MCF 10A (cell line): ENCODE data around the gene PTPRM. TPM values are rescaled to one million over a fixed set of nuclear protein-coding genes. Genes with fewer than 3 reads are reported as not detected.

Source experiments
- BruUV-seq: library from RNA; stranded (reverse); fragments of 400-500 nt; replicated peaks from 2 replicates; lab custom pipeline; 2021; lab: Mats Ljungman, UMichigan
- CTCF ChIA-PET: fragments of 300-600 bp; sonication (Branson Sonifier 250); formaldehyde crosslinking; extraction: SDS; loops from one replicate; lab custom pipeline; 2021; ENCODE audit warnings: antibody characterized with exemption, inconsistent platforms; lab: Yijun Ruan, JAX
- POLR2A ChIA-PET: fragments of 300-600, 350-650 bp; sonication (Branson Sonifier 250); formaldehyde crosslinking; extraction: SDS; loops from one replicate; lab custom pipeline; 2020; ENCODE audit warnings: antibody characterized with exemption, inconsistent platforms; lab: Yijun Ruan, JAX
- DNase-seq: peaks from one replicate; pipeline ENCODE4 v3.0.0-alpha.2; 2018; ENCODE audit not compliant: unreplicated experiment
- H3K27ac Mint-ChIP-seq: one replicate; pipeline ENCODE4 v1.8.0; 2022; ENCODE audit warnings: mild to moderate bottlenecking, low read depth, mixed read lengths; ENCODE audit not compliant: unreplicated experiment
- H3K27me3 Mint-ChIP-seq: one replicate; pipeline ENCODE4 v1.8.0; 2022; ENCODE audit warnings: mixed read lengths; ENCODE audit not compliant: insufficient read depth, unreplicated experiment
- H3K36me3 Mint-ChIP-seq: one replicate; pipeline ENCODE4 v1.8.0; 2022; ENCODE audit warnings: mild to moderate bottlenecking, moderate library complexity, mixed read lengths; ENCODE audit not compliant: insufficient read depth, unreplicated experiment
- H3K4me1 Mint-ChIP-seq: one replicate; pipeline ENCODE4 v1.8.0; 2022; ENCODE audit warnings: mixed read lengths; ENCODE audit not compliant: insufficient read depth, unreplicated experiment
- H3K4me3 Mint-ChIP-seq: one replicate; pipeline ENCODE4 v1.8.0; 2022; ENCODE audit warnings: mild to moderate bottlenecking, moderate library complexity, mixed read lengths; ENCODE audit not compliant: unreplicated experiment
- H3K9me3 Mint-ChIP-seq: one replicate; pipeline ENCODE4 v1.8.0; 2022; ENCODE audit warnings: mixed read lengths; ENCODE audit not compliant: unreplicated experiment
- intact Hi-C: fragments of 100-400 bp; cut with micrococcal nuclease; formaldehyde crosslinking; loops from 2 replicates; pipeline ENCODE4 v1.14.1; 2022
- total RNA-seq: library from RNA; stranded (reverse); gene quantifications from 2 replicates; pipeline ENCODE4 v1.2.3, GENCODE V29; 2022
- TF ChIP-seq, protein P1 (sequence below): fragments of 200-600 bp; IDR thresholded peaks from one replicate; pipeline ENCODE4 v1.8.0; 2022; ENCODE audit warnings: antibody characterized with exemption, mild to moderate bottlenecking; ENCODE audit not compliant: unreplicated experiment

PTPRM gene
- total RNA-seq, 1 experiment from 2014 or later, result 82.8 TPM

DNA sequence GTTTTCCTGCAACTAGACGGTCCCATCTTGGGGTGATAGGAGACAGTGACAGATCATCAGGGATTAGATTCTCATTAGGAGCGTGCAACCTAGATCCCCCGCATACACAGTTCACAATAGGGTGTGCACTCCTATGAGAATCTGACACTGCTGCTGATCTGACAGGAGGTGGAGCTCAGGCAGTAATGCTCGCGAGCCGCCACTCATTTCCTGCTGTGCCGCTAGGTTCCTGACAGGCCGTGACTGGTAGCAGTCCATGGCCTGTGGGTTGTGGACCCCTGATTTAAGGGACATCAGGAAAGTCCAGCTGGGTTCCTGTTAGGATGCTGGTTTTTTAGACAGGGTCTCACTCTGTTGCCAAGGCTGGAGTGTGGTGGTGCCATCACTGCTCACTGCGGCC, 48.7 kb downstream of the PTPRM start:
- DNase-seq, result no peak
- ChIA-PET CTCF (no interaction called here), POLR2A (no interaction called here)
- intact Hi-C loops, result no loop called here
- Mint-ChIP-seq H3K27me3 (no peaks in the 10 kb centered on the region), H3K9me3 (no peaks in the 10 kb centered on the region), H3K4me1 (peaks cover 32% of the 10 kb centered on the region), H3K27ac (no peak overlapping the region), H3K4me3 (no peak overlapping the region), H3K36me3 (no peaks in the 10 kb centered on the region)
- TF ChIP-seq, protein P1, sequence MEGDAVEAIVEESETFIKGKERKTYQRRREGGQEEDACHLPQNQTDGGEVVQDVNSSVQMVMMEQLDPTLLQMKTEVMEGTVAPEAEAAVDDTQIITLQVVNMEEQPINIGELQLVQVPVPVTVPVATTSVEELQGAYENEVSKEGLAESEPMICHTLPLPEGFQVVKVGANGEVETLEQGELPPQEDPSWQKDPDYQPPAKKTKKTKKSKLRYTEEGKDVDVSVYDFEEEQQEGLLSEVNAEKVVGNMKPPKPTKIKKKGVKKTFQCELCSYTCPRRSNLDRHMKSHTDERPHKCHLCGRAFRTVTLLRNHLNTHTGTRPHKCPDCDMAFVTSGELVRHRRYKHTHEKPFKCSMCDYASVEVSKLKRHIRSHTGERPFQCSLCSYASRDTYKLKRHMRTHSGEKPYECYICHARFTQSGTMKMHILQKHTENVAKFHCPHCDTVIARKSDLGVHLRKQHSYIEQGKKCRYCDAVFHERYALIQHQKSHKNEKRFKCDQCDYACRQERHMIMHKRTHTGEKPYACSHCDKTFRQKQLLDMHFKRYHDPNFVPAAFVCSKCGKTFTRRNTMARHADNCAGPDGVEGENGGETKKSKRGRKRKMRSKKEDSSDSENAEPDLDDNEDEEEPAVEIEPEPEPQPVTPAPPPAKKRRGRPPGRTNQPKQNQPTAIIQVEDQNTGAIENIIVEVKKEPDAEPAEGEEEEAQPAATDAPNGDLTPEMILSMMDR, result no peak
- no TSS peak for BruUV-seq

DNA sequence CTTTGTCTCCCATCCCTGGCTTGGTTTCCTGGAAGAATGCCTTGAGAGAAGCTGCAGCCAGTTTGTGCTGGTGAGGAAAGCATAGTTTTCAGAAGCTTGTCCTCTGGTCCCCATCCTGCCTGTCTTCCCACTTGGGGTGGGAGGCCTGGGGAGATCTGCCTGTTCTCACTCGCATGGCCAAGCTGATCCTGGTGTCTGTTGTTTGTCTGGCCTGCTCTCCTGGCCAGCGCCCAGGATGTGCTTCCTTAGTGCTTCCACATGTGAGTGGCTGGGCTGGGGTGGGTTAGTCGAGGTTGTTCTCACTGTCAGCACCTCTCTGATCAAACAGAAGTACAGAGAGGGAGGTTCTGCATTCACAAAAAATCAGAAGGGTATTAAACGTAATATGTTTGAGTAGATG, 49.5 kb downstream of the PTPRM start:
- Mint-ChIP-seq H3K4me3 (no peak overlapping the region), H3K36me3 (peaks cover 4% of the 10 kb centered on the region), H3K27me3 (no peaks in the 10 kb centered on the region), H3K9me3 (no peaks in the 10 kb centered on the region), H3K27ac (no peak overlapping the region), H3K4me1 (peaks cover 31% of the 10 kb centered on the region)
- ChIA-PET POLR2A (interaction anchor here (1.1 to 1.5 kb wide), 2 partner anchors 8 to 12 kb away, joined by 3 to 5 read pairs; no protein-coding TSS in a partner anchor), CTCF (no interaction called here)
- peak; percentile 16 for DNase-seq
- BruUV-seq, result no TSS peak
- intact Hi-C loops, result no loop called here
- TF ChIP-seq, protein P1, result no peak

DNA sequence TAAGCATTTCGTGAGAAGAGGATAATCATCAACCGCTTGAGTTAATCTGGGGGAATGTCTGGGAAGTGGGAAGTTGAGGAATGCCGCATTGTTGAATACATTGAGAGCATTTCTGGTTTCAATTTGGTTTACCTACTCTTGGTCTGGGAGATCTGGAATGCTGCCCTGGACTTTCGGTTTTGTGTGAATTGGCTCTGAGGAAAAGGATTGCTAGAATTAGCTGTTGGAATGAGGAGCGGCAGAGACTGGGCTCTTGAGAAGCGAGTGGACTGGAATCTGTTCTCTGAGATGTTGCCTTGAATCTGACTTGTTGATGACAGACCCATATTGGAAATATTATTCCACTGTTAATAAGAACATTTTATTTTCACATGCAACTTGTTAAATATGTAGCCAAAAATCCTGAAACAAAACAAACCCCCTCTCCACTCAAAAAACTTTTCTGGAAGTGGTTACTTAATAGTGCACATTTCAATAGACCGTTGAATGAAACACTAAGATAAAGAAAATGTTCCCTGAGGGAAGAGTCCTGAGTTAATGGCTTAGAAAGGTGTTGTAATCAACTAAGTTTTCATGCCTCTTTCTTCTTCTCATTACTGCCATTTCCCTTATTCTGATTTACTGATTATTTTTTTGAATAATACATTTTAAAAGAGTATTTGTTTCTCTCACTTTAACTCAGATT, 50.8 kb downstream of the PTPRM start:
- DNase-seq, result peak; percentile 65
- CTCF ChIA-PET, result interaction anchor here (0.6 kb wide), 1 partner anchor 10 kb away, joined by 3 read pairs; no protein-coding TSS in a partner anchor
- H3K27ac Mint-ChIP-seq, result peak overlapping the region; percentile 66
- no peaks in the 10 kb centered on the region for H3K27me3 Mint-ChIP-seq
- peaks cover 6% of the 10 kb centered on the region for H3K36me3 Mint-ChIP-seq
- intact Hi-C loops, result no loop called here
- POLR2A ChIA-PET, result interaction anchor here (1.1 to 1.6 kb wide), 4 partner anchors 9 to 51 kb away, joined by 3 to 5 read pairs (median 4); partner anchors contain the start of gene PTPRM
- no TSS peak for BruUV-seq
- no peaks in the 10 kb centered on the region for H3K9me3 Mint-ChIP-seq
- TF ChIP-seq, protein P1, result no peak
- peaks cover 33% of the 10 kb centered on the region for H3K4me1 Mint-ChIP-seq
- peak overlapping the region; percentile 34 for H3K4me3 Mint-ChIP-seq

DNA sequence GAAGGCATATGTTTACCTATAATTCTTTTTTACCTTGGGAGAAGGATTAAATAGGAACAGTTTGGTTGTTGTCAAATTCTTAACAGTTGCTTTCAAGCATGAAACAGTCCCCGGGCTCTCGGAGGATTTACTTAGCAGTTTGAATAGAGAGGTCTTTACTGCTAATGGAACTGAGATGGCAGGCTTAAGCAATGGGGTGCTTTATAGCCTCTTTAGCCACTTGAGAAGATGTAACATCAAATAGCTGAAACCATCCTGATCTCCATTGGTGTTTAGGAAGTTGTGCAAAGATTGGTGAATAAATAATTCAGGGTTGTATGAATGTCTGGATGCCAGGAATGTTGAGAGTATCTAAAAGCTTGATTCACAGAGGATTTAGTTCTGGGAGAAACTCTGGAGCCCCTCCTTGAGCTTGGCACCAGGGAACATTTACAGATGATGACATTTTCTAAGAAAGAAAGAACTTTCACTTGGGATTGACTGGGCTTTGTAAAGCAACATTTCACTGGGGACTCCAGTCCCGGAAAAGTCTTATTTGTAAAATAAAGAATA, 51.9 kb downstream of the PTPRM start:
- intact Hi-C loops, result no loop called here
- H3K36me3 Mint-ChIP-seq, result peaks cover 6% of the 10 kb centered on the region
- peaks cover 35% of the 10 kb centered on the region for H3K4me1 Mint-ChIP-seq
- BruUV-seq, result no TSS peak
- H3K27ac Mint-ChIP-seq, result no peak overlapping the region
- CTCF ChIA-PET, result interaction anchor here (0.7 to 1.1 kb wide), 4 partner anchors 10 to 347 kb away, joined by 3 to 5 read pairs (median 3); partner anchors contain the start of gene PTPRM
- TF ChIP-seq, protein P1, result no peak
- no peaks in the 10 kb centered on the region for H3K9me3 Mint-ChIP-seq
- no peak overlapping the region for H3K4me3 Mint-ChIP-seq
- POLR2A ChIA-PET, result interaction anchor here (0.6 to 1.4 kb wide), 3 partner anchors 9 to 845 kb away, joined by 3 to 5 read pairs (median 3); no protein-coding TSS in a partner anchor
- H3K27me3 Mint-ChIP-seq, result no peaks in the 10 kb centered on the region
- no peak for DNase-seq
